NCI-H1417 (cell line): ENCODE data around the gene COQ2.
"Not testable (repeated sequence)": the region's sequence is repeated elsewhere in the genome, so short reads cannot be mapped to it uniquely, and the experiment has no call there.

Experiments
- DNase-seq, 3 experiments: peaks; one replicate each; lab custom pipeline; 2025; lab: John Stamatoyannopoulos, UW

Gene COQ2

GRCh38 chr4:83284193-83285054 is at the start of gene COQ2:
Gene COQ2 (minus strand): TSS chr4:83284798. CDS start chr4:83284764, 34 bp downstream.
- DNase-seq = peak; percentile 96 to 98 (median 96)

- no peak for DNase-seq
These were observed 47.4 kb upstream of the COQ2 start for GRCh38 chr4:83331956-83332355.

- DNase-seq = no peak
These were observed 45.0 kb upstream of the COQ2 start for GRCh38 chr4:83329521-83330110.

- DNase-seq = no peak
These were observed 44.1 kb upstream of the COQ2 start for GRCh38 chr4:83328521-83329187.

GRCh38 chr4:83326546-83326945 is 41.9 kb upstream of the COQ2 start:
- DNase-seq = no peak

GRCh38 chr4:83325306-83325705 is 40.7 kb upstream of the COQ2 start:
- DNase-seq = not testable (repeated sequence)

GRCh38 chr4:83323136-83323535 is 38.5 kb upstream of the COQ2 start:
- DNase-seq = no peak

GRCh38 chr4:83320548-83320947 is 36.0 kb upstream of the COQ2 start:
- no peak for DNase-seq

GRCh38 chr4:83318666-83319065 is 34.1 kb upstream of the COQ2 start:
- DNase-seq = no peak

GRCh38 chr4:83317671-83318070 is 33.1 kb upstream of the COQ2 start:
- DNase-seq = no peak

GRCh38 chr4:83316459-83317165 is 32.0 kb upstream of the COQ2 start:
- DNase-seq = no peak

GRCh38 chr4:83315341-83315870 is 30.8 kb upstream of the COQ2 start:
- no peak for DNase-seq

GRCh38 chr4:83308672-83309071 is 24.1 kb upstream of the COQ2 start:
- DNase-seq = no peak

GRCh38 chr4:83307920-83308319 is 23.3 kb upstream of the COQ2 start:
- no peak for DNase-seq

- DNase-seq = no peak
These were observed 20.6 kb upstream of the COQ2 start for GRCh38 chr4:83305187-83305586.

- DNase-seq = no peak
These were observed 13.1 kb upstream of the COQ2 start for GRCh38 chr4:83297548-83298260.

GRCh38 chr4:83293305-83294046 is 8.9 kb upstream of the COQ2 start:
- no peak for DNase-seq

- DNase-seq = not testable (repeated sequence)
These were observed 5.6 kb upstream of the COQ2 start for GRCh38 chr4:83290059-83290774.

GRCh38 chr4:83288381-83288780 is 3.8 kb upstream of the COQ2 start:
- not testable (repeated sequence) for DNase-seq

- peak; percentile 57 to 78 (median 58) for DNase-seq
These were observed 433 bp upstream of the COQ2 start for GRCh38 chr4:83285055-83285407.
